A549 (cell line): Measurements from ENCODE around the gene PAM16. TPM values are rescaled to one million over a fixed set of nuclear protein-coding genes. Genes with fewer than 3 reads are reported as not detected.
"Not testable (repeated sequence)": the region's sequence is repeated elsewhere in the genome, so short reads cannot be mapped to it uniquely, and the experiment has no call there.

ENCODE experiments used
- ATAC-seq, 2 experiments: fragments of 200-7000 bp in 1 of 2; fragments of >200 bp in 1 of 2; cut with Nextera tagmentation in 1 of 2; cut with Tn5 transposase in 1 of 2; 3 replicates each; pipeline versions ENCODE4 v1.8.0 to v1.9.1; 2018 to 2020; ENCODE audit warnings: mild to moderate bottlenecking in 1 of 2, moderate library complexity in 1 of 2
- CTCF ChIA-PET: fragments of 300-600 bp; sonication (Branson Sonifier 250); formaldehyde crosslinking; extraction: SDS; loops from one replicate; lab custom pipeline; 2021; ENCODE audit warnings: antibody characterized with exemption, inconsistent platforms; lab: Yijun Ruan, JAX
- POLR2A ChIA-PET: fragments of 350-600 bp; formaldehyde crosslinking; extraction: SDS; loops from one replicate; lab custom pipeline; 2021; ENCODE audit warnings: antibody characterized with exemption, inconsistent platforms; lab: Yijun Ruan, JAX
- DNase-seq, 2 experiments: peaks; one replicate each; pipeline versions ENCODE4 v3.0.0 to v3.0.0-alpha.2; 2011 to 2016; ENCODE audit warnings: low read depth in 1 of 2, low spot score in 1 of 2
- FAIRE-seq: peaks from 2 replicates; lab custom pipeline; 2011; peaks lifted over from hg19 to GRCh38; lab: Jason Lieb, UNC
- H3K27ac ChIP-seq, 2 experiments: fragments of >200 bp; sonication (Bioruptor Twin); formaldehyde crosslinking; 3 replicates each; pipeline ENCODE4 v1.5.1; 2016 to 2017
- H3K4me1 ChIP-seq: fragments of >200 bp; sonication (Bioruptor Twin); formaldehyde crosslinking; 3 replicates; pipeline ENCODE4 v1.6.1; 2016
- H3K4me2 ChIP-seq: fragments of >200 bp; sonication (Bioruptor Twin); formaldehyde crosslinking; 3 replicates; pipeline ENCODE4 v1.6.1; 2016
- H3K4me3 ChIP-seq: fragments of >200 bp; sonication (Bioruptor Twin); formaldehyde crosslinking; 3 replicates; pipeline ENCODE4 v1.5.1; 2016
- H3K9me3 ChIP-seq: fragments of >200 bp; sonication (Bioruptor Twin); formaldehyde crosslinking; 3 replicates; pipeline ENCODE4 v1.6.1; 2016
- BCL3 ChIP-seq: fragments of >200 bp; sonication (Bioruptor Twin); formaldehyde crosslinking; IDR thresholded peaks from 3 replicates; pipeline ENCODE4 v1.6.1; 2016
- CBX8 ChIP-seq: fragments of 200-600 bp; sonication (generic); IDR thresholded peaks from 2 replicates; pipeline ENCODE4 v1.6.1; 2016
- CEBPB ChIP-seq, 2 experiments: fragments of >200 bp in 1 of 2; sonication (Bioruptor Twin) in 1 of 2; formaldehyde crosslinking in 1 of 2; IDR thresholded peaks; 2 replicates each; pipeline ENCODE4 v1.6.1; 2012 to 2016
- CTCF ChIP-seq: fragments of >200 bp; sonication (Bioruptor Twin); formaldehyde crosslinking; IDR thresholded peaks from 3 replicates; pipeline ENCODE4 v1.5.1; 2016
- ESRRA ChIP-seq: fragments of 150-350 bp; IDR thresholded peaks from 2 replicates; pipeline ENCODE4 v1.6.1; 2014; ENCODE audit warnings: mild to moderate bottlenecking, low read length, borderline replicate concordance
- HES2 ChIP-seq: fragments of >200 bp; sonication (Bioruptor Twin); formaldehyde crosslinking; IDR thresholded peaks from 2 replicates; pipeline ENCODE4 v1.6.1; 2016
- HMGXB4 ChIP-seq: fragments of 250-450 bp; sonication (Bioruptor Pico); IDR thresholded peaks from 2 replicates; pipeline ENCODE4 v1.5.0; 2021; ENCODE audit warnings: mild to moderate bottlenecking, moderate library complexity, borderline replicate concordance
- JUN ChIP-seq, 2 experiments: fragments of >200 bp; sonication (Bioruptor Twin); formaldehyde crosslinking; IDR thresholded peaks; 2 replicates in 1 of 2; 3 replicates in 1 of 2; pipeline ENCODE4 v1.6.1; 2016 to 2017
- MYC ChIP-seq: IDR thresholded peaks from 2 replicates; pipeline ENCODE4 v1.6.1; 2012; ENCODE audit warnings: mild to moderate bottlenecking, inconsistent platforms, low read length, improper control_type of control experiment, borderline replicate concordance
- PBX3 ChIP-seq: IDR thresholded peaks from 2 replicates; pipeline ENCODE4 v1.6.1; 2012
- POLR2AphosphoS2 ChIP-seq: conservative IDR thresholded peaks from 2 replicates; pipeline ENCODE4 v1.6.1; 2012; ENCODE audit warnings: low read length, improper control_type of control experiment, inconsistent platforms
- RAD21 ChIP-seq, 2 experiments: fragments of >200 bp in 1 of 2; sonication (Bioruptor Twin) in 1 of 2; formaldehyde crosslinking in 1 of 2; IDR thresholded peaks in 1 of 2; conservative IDR thresholded peaks in 1 of 2; 2 replicates in 1 of 2; 3 replicates in 1 of 2; pipeline ENCODE4 v1.6.1; 2012 to 2018; ENCODE audit warnings: inconsistent platforms in 1 of 2
- RCOR1 ChIP-seq: fragments of 150-350 bp; IDR thresholded peaks from 2 replicates; pipeline ENCODE4 v1.6.1; 2014; ENCODE audit warnings: antibody characterized with exemption, low read length, low read depth
- REST ChIP-seq: fragments of 200-600 bp; sonication (generic); IDR thresholded peaks from 2 replicates; pipeline ENCODE4 v1.6.1; 2016; ENCODE audit warnings: antibody characterized with exemption, mild to moderate bottlenecking, moderate library complexity
- RNF2 ChIP-seq: fragments of 200-600 bp; sonication (generic); IDR thresholded peaks from 2 replicates; pipeline ENCODE4 v1.6.1; 2016; ENCODE audit warnings: low read depth, mild to moderate bottlenecking, antibody characterized with exemption, moderate library complexity, borderline replicate concordance
- WGBS: methylation state at CpG from one replicate; pipeline ENCODE4 v1.1.6; 2017; ENCODE audit errors: missing lambda C conversion rate; 5-methylcytosine and 5-hydroxymethylcytosine counted together
- polyA plus RNA-seq, 4 experiments: library from polyadenylated mRNA; depleted of rRNA in 3 of 4; stranded (reverse); fragments of >200 nt; fragmentation: RNase III in 1 of 4; extraction: RNeasy Plus Mini Kit Qiagen cat#74134 plus additional on column Dnase treatment in 1 of 4; gene quantifications; 2 replicates in 3 of 4; 3 replicates in 1 of 4; pipeline ENCODE4 v1.2.3, GENCODE V29; 2011 to 2017

PAM16 gene
- polyA plus RNA-seq, 2 of the 4 experiments (the other 2 are of a cell fraction) = 55.1 to 59.1 TPM

GRCh38 chr16:4399001-4399730, 48.0 kb upstream of the PAM16 start (continued):
- TF ChIP-seq PBX3 (no peak), ESRRA (no peak)

- ChIA-PET POLR2A (no interaction called here), CTCF (interaction anchor here (0.5 to 32.6 kb wide), 8 partner anchors 11 to 208 kb away, joined by 3 to 833 read pairs (median 4); partner anchors contain the start of gene VASN)
- 81% methylated on average over 9 of the region's 9 CpGs for WGBS
- Histone ChIP-seq H3K9me3 (no peaks in the 10 kb centered on the region), H3K4me2 (no peak overlapping the region), H3K27ac (no peak overlapping the region), H3K4me3 (no peak overlapping the region), H3K4me1 (peaks cover 7% of the 10 kb centered on the region; the same call in 2 of the 3 replicates)
- no peak for FAIRE-seq
- ATAC-seq = no peak; a peak in 1 of 6 replicates
- TF ChIP-seq RCOR1 (no peak), JUN (IDR thresholded peaks at IDR 0.05) (no peak), HES2 (no peak), REST (no peak)
- no peak for DNase-seq
Observed at GRCh38 chr16:4395055-4395726, 44.1 kb upstream of the PAM16 start.

- POLR2A ChIA-PET, H3K4me2 ChIP-seq, FAIRE-seq, DNase-seq, ATAC-seq, H3K9me3 ChIP-seq, H3K4me3 ChIP-seq, H3K4me1 ChIP-seq, H3K27ac ChIP-seq: not testable (repeated sequence)
- 93% methylated on average over 14 of the region's 15 CpGs for WGBS
- CTCF ChIA-PET = interaction anchor here (0.9 to 32.6 kb wide), 7 partner anchors 11 to 230 kb away, joined by 3 to 833 read pairs (median 5); partner anchors contain the start of gene VASN
- TF ChIP-seq CEBPB (IDR thresholded peaks at IDR 0.05) = 0 out of 4 replicates have a peak, but pooled peaks of 1 of the 2 experiments have one; percentile 11
Observed at GRCh38 chr16:4393850-4394249, 42.7 kb upstream of the PAM16 start.

GRCh38 chr16:4393240-4393600, 42.1 kb upstream of the PAM16 start:
- H3K4me1 ChIP-seq = peaks cover 12% of the 10 kb centered on the region; the same call in 2 of the 3 replicates
- ATAC-seq (peak in 1 of 2 experiments; percentile 10; a peak in 1 of 6 replicates), DNase-seq (no peak), FAIRE-seq (no peak)
- no peak overlapping the region for H3K4me3 ChIP-seq
- CTCF ChIA-PET = interaction anchor here (0.6 to 32.6 kb wide), 10 partner anchors 10 to 229 kb away, joined by 3 to 833 read pairs (median 3); partner anchors contain the start of gene VASN
- TF ChIP-seq BCL3 (no peak), CBX8 (no peak), POLR2AphosphoS2 (no peak), RAD21 (conservative IDR thresholded peaks at IDR 0.05 in 1 of 2, IDR thresholded peaks at IDR 0.05 in 1 of 2) (no peak), RNF2 (no peak), RCOR1 (no peak), MYC (no peak), HMGXB4 (CRISPR knock-in tag) (no peak), CTCF (no peak)
- H3K27ac ChIP-seq = peak overlapping the region in 1 of 2 experiments; percentile 23; a peak in 1 of 6 replicates
- no peaks in the 10 kb centered on the region for H3K9me3 ChIP-seq
- no peak overlapping the region for H3K4me2 ChIP-seq
- POLR2A ChIA-PET = no interaction called here
- WGBS = 86% methylated on average over 6 of the region's 6 CpGs
